GM23338 (cell line): Measurements from ENCODE around the gene JOSD2. TPM values are rescaled to one million over a fixed set of nuclear protein-coding genes. Genes with fewer than 3 reads are reported as not detected.

Source experiments
- ATAC-seq: fragments of 200-7000 bp; cut with Tn5 transposase; 3 replicates; pipeline ENCODE4 v1.9.1; 2020
- DNase-seq: peaks from one replicate; pipeline ENCODE4 v3.0.0-alpha.2; 2015; ENCODE audit warnings: low spot score
- H2AFZ ChIP-seq: fragments of 200-600 bp; sonication (generic); 2 replicates; pipeline ENCODE4 v1.8.0; 2016; ENCODE audit warnings: antibody characterized with exemption, mild to moderate bottlenecking, moderate library complexity
- H3F3A ChIP-seq: fragments of 200-600 bp; sonication (generic); replicated peaks from 2 replicates; pipeline ENCODE4 v1.8.0; 2017; ENCODE audit warnings: antibody characterized with exemption, mixed run types, low read depth
- H3K27ac ChIP-seq: fragments of 200-600 bp; sonication (generic); 2 replicates; pipeline ENCODE4 v1.6.1; 2016; ENCODE audit warnings: low read depth
- H3K27me3 ChIP-seq: fragments of 200-600 bp; sonication (generic); 2 replicates; pipeline ENCODE4 v1.8.0; 2016; ENCODE audit warnings: mild to moderate bottlenecking, mixed run types, moderate library complexity; ENCODE audit not compliant: insufficient read depth
- H3K36me3 ChIP-seq: fragments of 200-600 bp; sonication (generic); 2 replicates; pipeline ENCODE4 v1.8.0; 2016; ENCODE audit warnings: mild to moderate bottlenecking; ENCODE audit not compliant: insufficient read depth
- H3K4me1 ChIP-seq: fragments of 200-600 bp; sonication (generic); 2 replicates; pipeline ENCODE4 v1.8.0; 2016; ENCODE audit warnings: mild to moderate bottlenecking, moderate library complexity; ENCODE audit not compliant: insufficient read depth
- H3K4me2 ChIP-seq: fragments of 200-600 bp; sonication (generic); 2 replicates; pipeline ENCODE4 v1.7.1; 2017; ENCODE audit warnings: mixed run types
- H3K4me3 ChIP-seq: fragments of 200-600 bp; sonication (generic); 2 replicates; pipeline ENCODE4 v1.6.1; 2016; ENCODE audit warnings: mixed run types
- H3K79me2 ChIP-seq: fragments of 200-600 bp; sonication (generic); replicated peaks from 2 replicates; pipeline ENCODE4 v1.8.0; 2017; ENCODE audit warnings: mild to moderate bottlenecking; ENCODE audit not compliant: insufficient read depth
- H3K9me2 ChIP-seq: fragments of 200-600 bp; sonication (generic); 2 replicates; pipeline ENCODE4 v1.8.0; 2017; ENCODE audit not compliant: insufficient read depth
- H4K20me1 ChIP-seq: fragments of 200-600 bp; sonication (generic); replicated peaks from 2 replicates; pipeline ENCODE4 v1.8.0; 2017; ENCODE audit warnings: mild to moderate bottlenecking; ENCODE audit not compliant: insufficient read depth
- H3K27ac Mint-ChIP-seq: 2 replicates; pipeline ENCODE4 v1.8.0; 2020; ENCODE audit warnings: inconsistent platforms, mild to moderate bottlenecking, moderate library complexity, mixed read lengths
- H3K27me3 Mint-ChIP-seq: 3 replicates; pipeline ENCODE4 v1.8.0; 2022; ENCODE audit warnings: low read depth, mild to moderate bottlenecking, moderate library complexity, mixed read lengths, inconsistent platforms; ENCODE audit not compliant: insufficient read depth, poor library complexity
- H3K36me3 Mint-ChIP-seq: 3 replicates; pipeline ENCODE4 v1.8.0; 2021; ENCODE audit warnings: low read depth, mild to moderate bottlenecking, inconsistent platforms, moderate library complexity, mixed read lengths
- H3K4me1 Mint-ChIP-seq: 3 replicates; pipeline ENCODE4 v1.8.0; 2020; ENCODE audit warnings: mild to moderate bottlenecking, inconsistent platforms, mixed read lengths
- H3K4me3 Mint-ChIP-seq: 3 replicates; pipeline ENCODE4 v1.8.0; 2021; ENCODE audit warnings: moderate library complexity, mild to moderate bottlenecking, inconsistent platforms, mixed read lengths
- H3K9me3 Mint-ChIP-seq: 3 replicates; pipeline ENCODE4 v1.8.0; 2020; ENCODE audit warnings: moderate library complexity, mild to moderate bottlenecking, inconsistent platforms, mixed read lengths
- CREB1 ChIP-seq: fragments of 250-450 bp; sonication (Bioruptor Pico); IDR thresholded peaks from 2 replicates; pipeline ENCODE4 v1.5.0; 2020; ENCODE audit warnings: low read depth, mild to moderate bottlenecking, moderate library complexity
- CTCF ChIP-seq, 2 experiments: fragments of 200-600 bp in 1 of 2; sonication (generic) in 1 of 2; conservative IDR thresholded peaks; 2 replicates each; pipeline versions ENCODE4 v1.5.1 to v1.6.1; 2016 to 2017; ENCODE audit warnings: antibody characterized with exemption in 2 of 2, low read depth in 2 of 2, mild to moderate bottlenecking in 2 of 2, moderate library complexity in 1 of 2
- EZH2 ChIP-seq: fragments of 200-600 bp; sonication (generic); IDR thresholded peaks from one replicate; pipeline ENCODE4 v1.8.0; 2017; ENCODE audit warnings: antibody characterized with exemption, mild to moderate bottlenecking, low read depth; ENCODE audit not compliant: unreplicated experiment
- EZH2phosphoT487 ChIP-seq: fragments of 200-600 bp; sonication (generic); IDR thresholded peaks from one replicate; pipeline ENCODE4 v1.8.1; 2018; ENCODE audit warnings: antibody characterized with exemption; ENCODE audit not compliant: unreplicated experiment
- JUNB ChIP-seq: IDR thresholded peaks from one replicate; pipeline ENCODE4 v1.6.1; 2016; ENCODE audit warnings: antibody characterized with exemption; ENCODE audit not compliant: unreplicated experiment
- NANOG ChIP-seq: IDR thresholded peaks from 2 replicates; pipeline ENCODE4 v1.6.1; 2016; ENCODE audit warnings: antibody characterized with exemption, borderline replicate concordance
- POLR2AphosphoS5 ChIP-seq: IDR thresholded peaks from 2 replicates; pipeline ENCODE4 v1.6.1; 2016; ENCODE audit warnings: antibody characterized with exemption, low read depth
- STAT1 ChIP-seq: IDR thresholded peaks from one replicate; pipeline ENCODE4 v1.6.1; 2016; ENCODE audit warnings: antibody characterized with exemption; ENCODE audit not compliant: unreplicated experiment
- ZNF114 ChIP-seq: fragments of 250-450 bp; sonication (Bioruptor Pico); IDR thresholded peaks from 2 replicates; pipeline ENCODE4 v1.5.0; 2020; ENCODE audit warnings: mild to moderate bottlenecking, moderate library complexity
- ZNF331 ChIP-seq: fragments of 250-450 bp; sonication (Bioruptor Pico); IDR thresholded peaks from 2 replicates; pipeline ENCODE4 v1.5.0; 2020; ENCODE audit warnings: low read depth, mild to moderate bottlenecking, moderate library complexity
- long read RNA-seq: library from polyadenylated mRNA; unstranded; transcript quantifications from one replicate; pipeline ENCODE4 v2.0.0, GENCODE V29; 2020; ENCODE audit not compliant: unreplicated experiment
- polyA plus RNA-seq: library from polyadenylated mRNA; unstranded; fragments of >200 nt; fragmentation: Nextera tagmentation; extraction: Ambion mirVana; gene quantifications from 2 replicates; pipeline ENCODE4 v1.2.1, GENCODE V29; 2016
- total RNA-seq: library from RNA; depleted of rRNA; stranded (reverse); fragments of >200 nt; shearing (Covaris generic); gene quantifications from 2 replicates; pipeline ENCODE4 v1.2.3, GENCODE V29; 2014; rRNA removed
- TF ChIP-seq, protein P1 (sequence below): IDR thresholded peaks from 2 replicates; pipeline ENCODE4 v1.6.1; 2016; ENCODE audit warnings: antibody characterized with exemption
- TF ChIP-seq, protein P2 (sequence below): IDR thresholded peaks from one replicate; pipeline ENCODE4 v1.6.1; 2018; ENCODE audit warnings: antibody characterized with exemption; ENCODE audit not compliant: unreplicated experiment

The JOSD2 gene
- total RNA-seq (1.2 and 5.8 TPM in 2 replicates), polyA plus RNA-seq (3.3 and 4.1 TPM in 2 replicates)
- long read RNA-seq = 0 reads

DNA sequence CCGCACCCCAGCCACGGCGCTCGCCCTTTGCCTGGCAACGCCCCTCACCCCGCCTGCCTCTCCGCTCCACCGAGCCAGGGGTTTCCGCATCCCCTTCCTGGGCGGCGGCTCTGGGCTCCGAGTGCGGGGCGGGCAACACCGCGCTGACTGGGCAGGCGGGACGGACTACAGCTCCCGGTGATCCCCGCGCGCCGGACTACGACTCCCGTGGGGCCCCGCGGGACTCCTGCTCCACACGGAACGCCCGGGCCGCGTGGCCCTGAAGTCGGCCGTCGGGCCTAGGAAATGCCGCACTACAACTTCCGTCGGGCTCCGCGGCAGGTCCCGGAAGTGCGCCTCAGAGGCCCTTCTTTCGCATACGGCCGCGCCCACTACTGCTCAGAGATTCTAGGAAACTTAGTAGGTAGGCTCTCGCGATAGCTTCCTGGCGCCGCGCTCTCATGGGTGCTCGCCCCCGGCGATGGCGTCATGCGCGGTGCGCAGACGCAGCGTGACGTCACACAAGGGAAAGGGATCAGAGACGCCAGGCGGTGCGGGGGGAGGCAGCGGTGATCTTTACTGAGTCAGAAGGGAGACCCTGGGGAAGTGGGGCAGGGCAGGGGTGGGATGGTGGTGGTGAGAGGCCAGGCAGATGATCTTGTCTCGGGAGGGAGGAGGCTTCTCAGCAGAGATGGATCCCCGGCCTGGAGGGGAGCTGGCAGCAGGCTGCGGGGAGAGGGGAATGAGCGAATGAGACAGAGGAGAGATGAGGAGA, at the start of gene JOSD2:
Gene JOSD2 (minus strand): TSS at position 123 of the 754 bp plus-strand sequence. CDS start 760 bp downstream, outside the sequence.
- Histone ChIP-seq H3K4me1 (peaks cover 8% of the 10 kb centered on the region; the same call in 1 of the 2 replicates), H3K27ac (no peak within 1 kb of the TSS), H3F3A (no peaks in the 10 kb centered on the region), H3K36me3 (no peaks in the 10 kb centered on the region), H3K9me2 (no peaks in the 10 kb centered on the region), H2AFZ (peak within 1 kb of the TSS; percentile 48; the same call in 1 of the 2 replicates), H3K4me2 (peak within 1 kb of the TSS; percentile 78), H3K79me2 (no peaks in the 10 kb centered on the region), H4K20me1 (no peaks in the 10 kb centered on the region; the same call in 1 of the 2 replicates), H3K4me3 (peak within 1 kb of the TSS; percentile 61), H3K27me3 (peaks cover 21% of the 10 kb centered on the region)
- ATAC-seq (peak; percentile 36; the same call in 1 of the 3 replicates), DNase-seq (peak; percentile 100)
- Mint-ChIP-seq H3K27ac (no peak within 1 kb of the TSS), H3K4me1 (no peaks in the 10 kb centered on the region), H3K4me3 (no peak within 1 kb of the TSS), H3K36me3 (peaks cover 33% of the 10 kb centered on the region), H3K9me3 (peaks cover 93% of the 10 kb centered on the region), H3K27me3 (peaks cover 10% of the 10 kb centered on the region)
- TF ChIP-seq STAT1 = no peak
- TF ChIP-seq ZNF331 (CRISPR knock-in tag) = no peak
- TF ChIP-seq JUNB = no peak
- TF ChIP-seq CREB1 (CRISPR knock-in tag) = no peak
- TF ChIP-seq CTCF (conservative IDR thresholded peaks at IDR 0.05; ENCODE audit: low read depth in 2 of 2) = no peak
- TF ChIP-seq POLR2AphosphoS5 = peak; percentile 62; the same call in 1 of the 2 replicates
- no peak for TF ChIP-seq ZNF114 (CRISPR knock-in tag)
- TF ChIP-seq, protein P1, sequence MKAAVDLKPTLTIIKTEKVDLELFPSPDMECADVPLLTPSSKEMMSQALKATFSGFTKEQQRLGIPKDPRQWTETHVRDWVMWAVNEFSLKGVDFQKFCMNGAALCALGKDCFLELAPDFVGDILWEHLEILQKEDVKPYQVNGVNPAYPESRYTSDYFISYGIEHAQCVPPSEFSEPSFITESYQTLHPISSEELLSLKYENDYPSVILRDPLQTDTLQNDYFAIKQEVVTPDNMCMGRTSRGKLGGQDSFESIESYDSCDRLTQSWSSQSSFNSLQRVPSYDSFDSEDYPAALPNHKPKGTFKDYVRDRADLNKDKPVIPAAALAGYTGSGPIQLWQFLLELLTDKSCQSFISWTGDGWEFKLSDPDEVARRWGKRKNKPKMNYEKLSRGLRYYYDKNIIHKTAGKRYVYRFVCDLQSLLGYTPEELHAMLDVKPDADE = peak; percentile 98
- no peak for TF ChIP-seq EZH2phosphoT487
- TF ChIP-seq NANOG = no peak
- TF ChIP-seq, protein P2, sequence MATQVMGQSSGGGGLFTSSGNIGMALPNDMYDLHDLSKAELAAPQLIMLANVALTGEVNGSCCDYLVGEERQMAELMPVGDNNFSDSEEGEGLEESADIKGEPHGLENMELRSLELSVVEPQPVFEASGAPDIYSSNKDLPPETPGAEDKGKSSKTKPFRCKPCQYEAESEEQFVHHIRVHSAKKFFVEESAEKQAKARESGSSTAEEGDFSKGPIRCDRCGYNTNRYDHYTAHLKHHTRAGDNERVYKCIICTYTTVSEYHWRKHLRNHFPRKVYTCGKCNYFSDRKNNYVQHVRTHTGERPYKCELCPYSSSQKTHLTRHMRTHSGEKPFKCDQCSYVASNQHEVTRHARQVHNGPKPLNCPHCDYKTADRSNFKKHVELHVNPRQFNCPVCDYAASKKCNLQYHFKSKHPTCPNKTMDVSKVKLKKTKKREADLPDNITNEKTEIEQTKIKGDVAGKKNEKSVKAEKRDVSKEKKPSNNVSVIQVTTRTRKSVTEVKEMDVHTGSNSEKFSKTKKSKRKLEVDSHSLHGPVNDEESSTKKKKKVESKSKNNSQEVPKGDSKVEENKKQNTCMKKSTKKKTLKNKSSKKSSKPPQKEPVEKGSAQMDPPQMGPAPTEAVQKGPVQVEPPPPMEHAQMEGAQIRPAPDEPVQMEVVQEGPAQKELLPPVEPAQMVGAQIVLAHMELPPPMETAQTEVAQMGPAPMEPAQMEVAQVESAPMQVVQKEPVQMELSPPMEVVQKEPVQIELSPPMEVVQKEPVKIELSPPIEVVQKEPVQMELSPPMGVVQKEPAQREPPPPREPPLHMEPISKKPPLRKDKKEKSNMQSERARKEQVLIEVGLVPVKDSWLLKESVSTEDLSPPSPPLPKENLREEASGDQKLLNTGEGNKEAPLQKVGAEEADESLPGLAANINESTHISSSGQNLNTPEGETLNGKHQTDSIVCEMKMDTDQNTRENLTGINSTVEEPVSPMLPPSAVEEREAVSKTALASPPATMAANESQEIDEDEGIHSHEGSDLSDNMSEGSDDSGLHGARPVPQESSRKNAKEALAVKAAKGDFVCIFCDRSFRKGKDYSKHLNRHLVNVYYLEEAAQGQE = no peak
- no peak for TF ChIP-seq EZH2
